ENCODE measurements around the gene PTMS.

The PTMS gene

DNA sequence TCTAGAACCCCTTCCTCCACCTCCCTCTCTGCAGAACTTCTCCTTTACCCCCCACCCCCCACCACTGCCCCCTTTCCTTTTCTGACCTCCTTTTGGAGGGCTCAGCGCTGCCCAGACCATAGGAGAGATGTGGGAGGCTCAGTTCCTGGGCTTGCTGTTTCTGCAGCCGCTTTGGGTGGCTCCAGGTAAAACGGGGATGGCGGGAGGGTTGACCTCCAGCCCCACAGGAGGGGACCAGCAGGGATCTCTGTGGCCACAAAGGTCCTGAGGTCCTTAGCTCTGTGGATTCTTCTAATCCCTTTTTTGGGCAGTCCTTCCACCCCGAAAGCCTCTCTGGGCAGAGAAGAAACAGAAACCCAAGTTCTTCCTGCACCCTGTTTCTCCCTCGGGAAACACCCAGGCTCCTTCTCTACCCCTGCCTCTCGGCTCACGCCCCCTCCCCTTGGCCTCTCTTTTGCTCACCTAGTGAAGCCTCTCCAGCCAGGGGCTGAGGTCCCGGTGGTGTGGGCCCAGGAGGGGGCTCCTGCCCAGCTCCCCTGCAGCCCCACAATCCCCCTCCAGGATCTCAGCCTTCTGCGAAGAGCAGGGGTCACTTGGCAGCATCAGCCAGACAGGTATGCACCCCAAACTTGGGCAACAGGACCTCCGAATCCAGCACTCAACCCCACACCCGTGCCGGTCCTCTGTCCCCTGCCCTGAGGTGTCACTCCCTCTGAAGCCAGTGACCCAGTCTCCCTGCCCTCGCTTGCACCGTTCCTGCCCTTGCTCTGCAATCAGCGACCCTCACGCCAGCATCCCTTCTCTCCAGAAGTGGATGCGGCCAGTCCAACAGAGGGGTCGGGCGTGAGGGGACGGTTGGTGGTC, 6.8 kb downstream of the PTMS start:
- H3K9me3 ChIP-seq (replicated peaks in 1 of 2; ENCODE audit: control insufficient read depth in 2 of 2, insufficient read depth in 1 of 2, low read depth in 1 of 2, low read length in 2 of 2) = peaks cover 0 to 2% of the 10 kb centered on the region in 2 donors
- H3K18ac ChIP-seq (ENCODE audit: low read length) = peak overlapping the region; percentile 82
- no peak overlapping the region for H3K27ac ChIP-seq (replicated peaks; ENCODE audit: low read length)
- no CpG with 5 or more reads among the region's 21 CpGs for WGBS, 2 donors (ENCODE audit: extremely low coverage in 2 of 2, insufficient read length in 2 of 2, insufficient replicate concordance in 1 of 2)
- H3K79me1 ChIP-seq (ENCODE audit: low read depth, low read length) = peaks cover 8% of the 10 kb centered on the region
- H3K27me3 ChIP-seq (ENCODE audit: control insufficient read depth in 3 of 3, insufficient read depth in 3 of 3, low read depth in 1 of 3, low read length in 3 of 3) = peaks cover 0 to 2% (median 0%) of the 10 kb centered on the region in 3 experiments
- peak overlapping the region; percentile 82 for H3K9ac ChIP-seq (ENCODE audit: low read depth, low read length, poor library complexity)
- H2AK5ac ChIP-seq (ENCODE audit: low read depth, low read length) = peak overlapping the region; percentile 69
- no peak overlapping the region for H2BK120ac ChIP-seq (ENCODE audit: low read depth, low read length)
- H2BK12ac ChIP-seq (ENCODE audit: low read length) = peak overlapping the region; percentile 47
- peak overlapping the region; percentile 9 for H2BK5ac ChIP-seq (ENCODE audit: low read length)
- H3K14ac ChIP-seq (ENCODE audit: low read length) = no peak overlapping the region
- peaks cover 38 to 81% of the 10 kb centered on the region in 2 donors for H3K36me3 ChIP-seq (replicated peaks in 1 of 2; ENCODE audit: control insufficient read depth in 2 of 2, insufficient read depth in 2 of 2, low read length in 2 of 2)
- no peak for DNase-seq (ENCODE audit: low spot score)
- no peak overlapping the region for H3K4ac ChIP-seq (ENCODE audit: low read length)
- peak overlapping the region; percentile 66 for H3K23ac ChIP-seq (ENCODE audit: low read depth, low read length, poor library complexity)
- no peak overlapping the region for H4K91ac ChIP-seq (ENCODE audit: low read depth, low read length, poor library complexity)
- no peak overlapping the region for H2AFZ ChIP-seq (ENCODE audit: low read length)
- H2BK15ac ChIP-seq (ENCODE audit: low read length) = no peak overlapping the region
- H4K8ac ChIP-seq (ENCODE audit: low read depth, low read length) = no peak overlapping the region
- H3K4me3 ChIP-seq (ENCODE audit: low read length in 2 of 2) = no peak overlapping the region
- peaks cover 26 to 39% of the 10 kb centered on the region in 2 donors for H3K4me1 ChIP-seq (ENCODE audit: control insufficient read depth in 2 of 2, insufficient read depth in 1 of 2, low read depth in 1 of 2, low read length in 2 of 2)
- peak overlapping the region; percentile 35 for H3K4me2 ChIP-seq (ENCODE audit: insufficient read depth, low read length, poor library complexity, severe bottlenecking)

DNA sequence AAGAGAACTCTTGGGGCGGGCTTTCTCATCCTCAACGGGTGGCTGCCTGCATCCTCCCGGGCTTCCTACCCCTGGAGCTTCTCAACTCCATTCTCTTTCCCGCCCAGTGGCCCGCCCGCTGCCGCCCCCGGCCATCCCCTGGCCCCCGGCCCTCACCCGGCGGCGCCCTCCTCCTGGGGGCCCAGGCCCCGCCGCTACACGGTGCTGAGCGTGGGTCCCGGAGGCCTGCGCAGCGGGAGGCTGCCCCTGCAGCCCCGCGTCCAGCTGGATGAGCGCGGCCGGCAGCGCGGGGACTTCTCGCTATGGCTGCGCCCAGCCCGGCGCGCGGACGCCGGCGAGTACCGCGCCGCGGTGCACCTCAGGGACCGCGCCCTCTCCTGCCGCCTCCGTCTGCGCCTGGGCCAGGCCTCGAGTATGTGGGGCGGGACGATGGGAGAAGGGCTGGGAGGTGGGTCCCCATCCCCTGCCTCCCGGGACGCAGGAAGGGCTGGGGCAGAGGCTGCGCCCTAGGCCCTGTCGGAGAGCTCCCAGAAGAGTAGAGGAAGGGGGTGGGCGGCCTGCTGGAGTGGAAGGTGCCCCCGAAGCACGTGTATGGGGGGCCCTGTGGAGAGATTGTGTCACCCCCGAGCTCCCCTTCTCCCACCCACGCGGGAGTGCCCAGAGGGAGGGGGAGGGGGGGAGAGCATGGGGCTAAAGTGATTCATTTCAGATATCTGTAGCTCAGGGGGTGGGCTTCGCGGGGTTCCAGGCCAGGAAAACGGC, 7.6 kb downstream of the PTMS start:
- Histone ChIP-seq H3K18ac (ENCODE audit: low read length) (peak overlapping the region; percentile 13), H3K23ac (ENCODE audit: low read depth, low read length, poor library complexity) (no peak overlapping the region), H2BK15ac (ENCODE audit: low read length) (peak overlapping the region; percentile 70), H3K36me3 (replicated peaks in 1 of 2; ENCODE audit: control insufficient read depth in 2 of 2, insufficient read depth in 2 of 2, low read length in 2 of 2) (peaks cover 38 to 73% of the 10 kb centered on the region in 2 donors), H2BK5ac (ENCODE audit: low read length) (peak overlapping the region; percentile 9), H4K91ac (ENCODE audit: low read depth, low read length, poor library complexity) (no peak overlapping the region), H3K27ac (replicated peaks; ENCODE audit: low read length) (no peak overlapping the region), H4K8ac (ENCODE audit: low read depth, low read length) (no peak overlapping the region), H3K4me3 (ENCODE audit: low read length in 2 of 2) (no peak overlapping the region), H2BK120ac (ENCODE audit: low read depth, low read length) (no peak overlapping the region), H2AFZ (ENCODE audit: low read length) (no peak overlapping the region), H3K4me2 (ENCODE audit: insufficient read depth, low read length, poor library complexity, severe bottlenecking) (peak overlapping the region; percentile 35), H3K14ac (ENCODE audit: low read length) (no peak overlapping the region), H3K9ac (ENCODE audit: low read depth, low read length, poor library complexity) (peak overlapping the region; percentile 67), H2BK12ac (ENCODE audit: low read length) (peak overlapping the region; percentile 47), H3K4me1 (ENCODE audit: control insufficient read depth in 2 of 2, insufficient read depth in 1 of 2, low read depth in 1 of 2, low read length in 2 of 2) (peaks cover 28 to 46% of the 10 kb centered on the region in 2 donors), H2AK5ac (ENCODE audit: low read depth, low read length) (peak overlapping the region; percentile 51), H3K4ac (ENCODE audit: low read length) (no peak overlapping the region), H3K79me1 (ENCODE audit: low read depth, low read length) (peaks cover 8% of the 10 kb centered on the region), H3K27me3 (ENCODE audit: control insufficient read depth in 3 of 3, insufficient read depth in 3 of 3, low read depth in 1 of 3, low read length in 3 of 3) (peaks cover 0 to 2% (median 0%) of the 10 kb centered on the region in 3 experiments), H3K9me3 (replicated peaks in 1 of 2; ENCODE audit: control insufficient read depth in 2 of 2, insufficient read depth in 1 of 2, low read depth in 1 of 2, low read length in 2 of 2) (peaks cover 0 to 2% of the 10 kb centered on the region in 2 donors)
- no peak for DNase-seq (ENCODE audit: low spot score)
- WGBS, 2 donors (ENCODE audit: extremely low coverage in 2 of 2, insufficient read length in 2 of 2, insufficient replicate concordance in 1 of 2) = no CpG with 5 or more reads among the region's 60 CpGs

DNA sequence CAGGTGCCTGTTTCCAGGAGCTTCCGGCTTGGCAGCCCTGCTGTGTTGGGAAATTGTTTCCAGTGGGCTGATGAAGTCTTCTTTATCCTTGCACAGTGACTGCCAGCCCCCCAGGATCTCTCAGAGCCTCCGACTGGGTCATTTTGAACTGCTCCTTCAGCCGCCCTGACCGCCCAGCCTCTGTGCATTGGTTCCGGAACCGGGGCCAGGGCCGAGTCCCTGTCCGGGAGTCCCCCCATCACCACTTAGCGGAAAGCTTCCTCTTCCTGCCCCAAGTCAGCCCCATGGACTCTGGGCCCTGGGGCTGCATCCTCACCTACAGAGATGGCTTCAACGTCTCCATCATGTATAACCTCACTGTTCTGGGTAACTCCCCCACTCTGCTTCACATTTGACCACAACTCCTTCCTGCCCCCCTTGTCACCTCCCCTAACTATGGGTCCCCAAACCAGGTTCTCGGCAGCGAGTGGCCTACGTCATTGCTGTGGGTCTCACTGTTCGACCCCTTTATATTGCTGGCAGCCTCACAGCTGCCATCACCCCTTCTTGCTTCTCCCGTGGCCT, 8.4 kb downstream of the PTMS start:
- Histone ChIP-seq H2BK15ac (ENCODE audit: low read length) (peak overlapping the region; percentile 70), H3K14ac (ENCODE audit: low read length) (no peak overlapping the region), H2BK12ac (ENCODE audit: low read length) (no peak overlapping the region), H3K4me1 (ENCODE audit: control insufficient read depth in 2 of 2, insufficient read depth in 1 of 2, low read depth in 1 of 2, low read length in 2 of 2) (peaks cover 25 to 47% of the 10 kb centered on the region in 2 donors), H4K8ac (ENCODE audit: low read depth, low read length) (no peak overlapping the region), H2AK5ac (ENCODE audit: low read depth, low read length) (no peak overlapping the region), H2BK5ac (ENCODE audit: low read length) (peak overlapping the region; percentile 2), H3K9me3 (replicated peaks in 1 of 2; ENCODE audit: control insufficient read depth in 2 of 2, insufficient read depth in 1 of 2, low read depth in 1 of 2, low read length in 2 of 2) (peaks cover 0 to 2% of the 10 kb centered on the region in 2 donors), H2BK120ac (ENCODE audit: low read depth, low read length) (no peak overlapping the region), H3K4me2 (ENCODE audit: insufficient read depth, low read length, poor library complexity, severe bottlenecking) (no peak overlapping the region), H3K79me1 (ENCODE audit: low read depth, low read length) (peaks cover 5% of the 10 kb centered on the region), H3K18ac (ENCODE audit: low read length) (no peak overlapping the region), H3K23ac (ENCODE audit: low read depth, low read length, poor library complexity) (no peak overlapping the region), H4K91ac (ENCODE audit: low read depth, low read length, poor library complexity) (no peak overlapping the region), H3K27me3 (ENCODE audit: control insufficient read depth in 3 of 3, insufficient read depth in 3 of 3, low read depth in 1 of 3, low read length in 3 of 3) (peaks cover 0 to 2% (median 0%) of the 10 kb centered on the region in 3 experiments), H2AFZ (ENCODE audit: low read length) (no peak overlapping the region), H3K9ac (ENCODE audit: low read depth, low read length, poor library complexity) (no peak overlapping the region), H3K4ac (ENCODE audit: low read length) (no peak overlapping the region), H3K4me3 (ENCODE audit: low read length in 2 of 2) (no peak overlapping the region), H3K36me3 (replicated peaks in 1 of 2; ENCODE audit: control insufficient read depth in 2 of 2, insufficient read depth in 2 of 2, low read length in 2 of 2) (peaks cover 34 to 68% of the 10 kb centered on the region in 2 donors), H3K27ac (replicated peaks; ENCODE audit: low read length) (no peak overlapping the region)
- WGBS, 2 donors (ENCODE audit: extremely low coverage in 2 of 2, insufficient read length in 2 of 2, insufficient replicate concordance in 1 of 2) = no CpG with 5 or more reads among the region's 15 CpGs
- DNase-seq (ENCODE audit: low spot score) = no peak

Measured in neuronal stem cell (in vitro differentiated cells).